Nephron (organoid): ENCODE measurements around the gene ZNF618.

Source experiments
- H3K27ac Mint-ChIP-seq, 3 experiments: 2 replicates each; pipeline ENCODE4 v1.8.0; 2020; ENCODE audit warnings: mixed read lengths in 3 of 3, mild to moderate bottlenecking in 2 of 3, moderate library complexity in 1 of 3
- H3K27me3 Mint-ChIP-seq: 2 replicates; pipeline ENCODE4 v1.8.0; 2021; ENCODE audit warnings: low read depth, mild to moderate bottlenecking, moderate library complexity, mixed read lengths
- H3K36me3 Mint-ChIP-seq: 2 replicates; pipeline ENCODE4 v1.8.0; 2020; ENCODE audit warnings: low read depth, mixed read lengths
- H3K4me1 Mint-ChIP-seq: 2 replicates; pipeline ENCODE4 v1.8.0; 2020; ENCODE audit warnings: mixed read lengths
- H3K4me3 Mint-ChIP-seq, 3 experiments: 2 replicates each; pipeline ENCODE4 v1.8.0; 2020; ENCODE audit warnings: mild to moderate bottlenecking in 3 of 3, mixed read lengths in 3 of 3, moderate library complexity in 2 of 3
- H3K9me3 Mint-ChIP-seq: 2 replicates; pipeline ENCODE4 v1.8.0; 2020; ENCODE audit warnings: mixed read lengths
- CTCF ChIP-seq, 3 experiments: fragments of 200-600 bp; sonication (generic); IDR thresholded peaks; one replicate each; pipeline ENCODE4 v1.5.0; 2021; ENCODE audit warnings: antibody characterized with exemption in 3 of 3; ENCODE audit not compliant: unreplicated experiment in 3 of 3

ZNF618 gene

GRCh38 chr9:113978725-113979342 lies 102.7 kb downstream of the ZNF618 start:
- H3K27ac Mint-ChIP-seq, result no peak overlapping the region
- peaks cover 17% of the 10 kb centered on the region for H3K36me3 Mint-ChIP-seq
- H3K4me1 Mint-ChIP-seq, result peaks cover 19% of the 10 kb centered on the region
- H3K27me3 Mint-ChIP-seq, result no peaks in the 10 kb centered on the region
- no peak for TF ChIP-seq CTCF (IDR thresholded peaks at IDR 0.05; ENCODE audit: unreplicated experiment in 3 of 3)
- no peak overlapping the region for H3K4me3 Mint-ChIP-seq
- no peaks in the 10 kb centered on the region for H3K9me3 Mint-ChIP-seq

GRCh38 chr9:113979343-113980127 lies 103.4 kb downstream of the ZNF618 start:
- Mint-ChIP-seq H3K27ac (no peak overlapping the region), H3K9me3 (no peaks in the 10 kb centered on the region), H3K4me1 (peaks cover 13% of the 10 kb centered on the region), H3K36me3 (peaks cover 16% of the 10 kb centered on the region), H3K4me3 (no peak overlapping the region), H3K27me3 (no peaks in the 10 kb centered on the region)
- no peak for TF ChIP-seq CTCF (IDR thresholded peaks at IDR 0.05; ENCODE audit: unreplicated experiment in 3 of 3)

- Mint-ChIP-seq H3K27ac (no peak overlapping the region), H3K36me3 (peaks cover 45% of the 10 kb centered on the region), H3K4me1 (peaks cover 31% of the 10 kb centered on the region), H3K9me3 (no peaks in the 10 kb centered on the region), H3K27me3 (no peaks in the 10 kb centered on the region), H3K4me3 (no peak overlapping the region)
- TF ChIP-seq CTCF (IDR thresholded peaks at IDR 0.05; ENCODE audit: unreplicated experiment in 3 of 3), result no peak
Observed at GRCh38 chr9:113984639-113985380, 108.7 kb downstream of the ZNF618 start.

GRCh38 chr9:113985968-113986585 lies 110.0 kb downstream of the ZNF618 start:
- Mint-ChIP-seq H3K9me3 (no peaks in the 10 kb centered on the region), H3K4me1 (peaks cover 44% of the 10 kb centered on the region), H3K27ac (peak overlapping the region in 1 of 3 experiments; percentile 35), H3K27me3 (no peaks in the 10 kb centered on the region), H3K4me3 (no peak overlapping the region), H3K36me3 (peaks cover 57% of the 10 kb centered on the region)
- TF ChIP-seq CTCF (IDR thresholded peaks at IDR 0.05; ENCODE audit: unreplicated experiment in 3 of 3), result no peak

GRCh38 chr9:113986931-113987330 lies 110.8 kb downstream of the ZNF618 start:
- H3K27ac Mint-ChIP-seq, result peak overlapping the region in 1 of 3 experiments; percentile 60
- no peaks in the 10 kb centered on the region for H3K9me3 Mint-ChIP-seq

More at GRCh38 chr9:113986931-113987330, 110.8 kb downstream of the ZNF618 start:
- Mint-ChIP-seq H3K27me3 (no peaks in the 10 kb centered on the region), H3K4me3 (no peak overlapping the region), H3K36me3 (peaks cover 59% of the 10 kb centered on the region), H3K4me1 (peaks cover 52% of the 10 kb centered on the region)
- no peak for TF ChIP-seq CTCF (IDR thresholded peaks at IDR 0.05; ENCODE audit: unreplicated experiment in 3 of 3)
